HG03432 (cell line): ENCODE data around the gene CDC14B.
"Not testable (repeated sequence)": the region's sequence is repeated elsewhere in the genome, so short reads cannot be mapped to it uniquely, and the experiment has no call there.

ENCODE experiments used
- ATAC-seq: cut with Tn5 transposase; IDR thresholded peaks from one replicate; pipeline ENCODE4 v1.9.1; 2021; ENCODE audit warnings: mild to moderate bottlenecking, moderate library complexity; ENCODE audit not compliant: unreplicated experiment

Gene CDC14B

GRCh38 chr9:96587338-96588315 is 32.0 kb downstream of the CDC14B start:
- no peak for ATAC-seq

GRCh38 chr9:96585426-96585825 is 34.2 kb downstream of the CDC14B start:
- no peak for ATAC-seq

- ATAC-seq = not testable (repeated sequence)
Measured at GRCh38 chr9:96582199-96582598, 37.4 kb downstream of the CDC14B start.

GRCh38 chr9:96581786-96582185 is 37.9 kb downstream of the CDC14B start:
- ATAC-seq = no peak

- ATAC-seq = no peak
Measured at GRCh38 chr9:96581301-96581700, 38.3 kb downstream of the CDC14B start.

- ATAC-seq = no peak
Measured at GRCh38 chr9:96574931-96575351, 44.7 kb downstream of the CDC14B start.

- no peak for ATAC-seq
Measured at GRCh38 chr9:96574455-96574854, 45.2 kb downstream of the CDC14B start.

- ATAC-seq = peak; percentile 57
Measured at GRCh38 chr9:96567203-96567700, 52.4 kb downstream of the CDC14B start.

GRCh38 chr9:96566498-96567202 is 53.0 kb downstream of the CDC14B start:
- peak; percentile 92 for ATAC-seq

- ATAC-seq = no peak
Measured at GRCh38 chr9:96565671-96566497, 53.8 kb downstream of the CDC14B start.

- no peak for ATAC-seq
Measured at GRCh38 chr9:96564217-96564616, 55.4 kb downstream of the CDC14B start.

GRCh38 chr9:96559339-96559943 is 60.2 kb downstream of the CDC14B start:
- ATAC-seq = no peak

GRCh38 chr9:96557921-96558320 is 61.7 kb downstream of the CDC14B start:
- no peak for ATAC-seq

GRCh38 chr9:96556701-96557461 is 62.8 kb downstream of the CDC14B start:
- no peak for ATAC-seq

- ATAC-seq = no peak
Measured at GRCh38 chr9:96555567-96556386, 63.9 kb downstream of the CDC14B start.

- ATAC-seq = no peak
Measured at GRCh38 chr9:96554801-96555566, 64.7 kb downstream of the CDC14B start.

GRCh38 chr9:96554326-96554725 is 65.3 kb downstream of the CDC14B start:
- no peak for ATAC-seq

GRCh38 chr9:96553070-96553469 is 66.6 kb downstream of the CDC14B start:
- ATAC-seq = no peak
